Islet of Langerhans (tissue), 1 donor: Measurements from ENCODE around the gene IQCM.

Experiments
- FAIRE-seq: peaks from one replicate; lab custom pipeline; 2011; peaks lifted over from hg19 to GRCh38; lab: Jason Lieb, UNC

The IQCM gene

GRCh38 chr4:149815743-149816142 lies at the start of gene IQCM:
IQCM (minus strand) TSS chr4:149815843; CDS start chr4:149742691, 73,152 bp downstream.
- no peak for FAIRE-seq

- no peak for FAIRE-seq
Observed at GRCh38 chr4:149857446-149857845, 41.8 kb upstream of the IQCM start.

GRCh38 chr4:149845743-149846142 lies 30.1 kb upstream of the IQCM start:
- FAIRE-seq, result no peak

GRCh38 chr4:149841686-149842085 lies 26.0 kb upstream of the IQCM start:
- no peak for FAIRE-seq

GRCh38 chr4:149838036-149838435 lies 22.4 kb upstream of the IQCM start:
- no peak for FAIRE-seq

- FAIRE-seq, result no peak
Observed at GRCh38 chr4:149836546-149836945, 20.9 kb upstream of the IQCM start.

- FAIRE-seq, result no peak
Observed at GRCh38 chr4:149835280-149835679, 19.6 kb upstream of the IQCM start.

GRCh38 chr4:149831656-149832208 lies 16.1 kb upstream of the IQCM start:
- no peak for FAIRE-seq

GRCh38 chr4:149830823-149831222 lies 15.2 kb upstream of the IQCM start:
- FAIRE-seq, result no peak

- no peak for FAIRE-seq
Observed at GRCh38 chr4:149825336-149825735, 9.7 kb upstream of the IQCM start.

- no peak for FAIRE-seq
Observed at GRCh38 chr4:149823769-149824221, 8.2 kb upstream of the IQCM start.

- FAIRE-seq, result no peak
Observed at GRCh38 chr4:149801416-149801815, 14.2 kb downstream of the IQCM start.

- FAIRE-seq, result no peak
Observed at GRCh38 chr4:149799546-149799945, 16.1 kb downstream of the IQCM start.

- no peak for FAIRE-seq
Observed at GRCh38 chr4:149796381-149796780, 19.3 kb downstream of the IQCM start.

GRCh38 chr4:149795256-149795655 lies 20.4 kb downstream of the IQCM start:
- FAIRE-seq, result no peak

- no peak for FAIRE-seq
Observed at GRCh38 chr4:149794352-149794751, 21.3 kb downstream of the IQCM start.

GRCh38 chr4:149793459-149793858 lies 22.2 kb downstream of the IQCM start:
- no peak for FAIRE-seq

GRCh38 chr4:149791851-149792250 lies 23.8 kb downstream of the IQCM start:
- FAIRE-seq, result no peak

GRCh38 chr4:149790172-149790907 lies 25.3 kb downstream of the IQCM start:
- FAIRE-seq, result no peak

GRCh38 chr4:149788300-149788699 lies 27.3 kb downstream of the IQCM start:
- no peak for FAIRE-seq

GRCh38 chr4:149785696-149786431 lies 29.8 kb downstream of the IQCM start:
- no peak for FAIRE-seq

- FAIRE-seq, result no peak
Observed at GRCh38 chr4:149784018-149784417, 31.6 kb downstream of the IQCM start.

GRCh38 chr4:149781150-149781549 lies 34.5 kb downstream of the IQCM start:
- no peak for FAIRE-seq
